Smooth muscle cell of the pulmonary artery (primary cell): ENCODE measurements around the gene ANAPC16. TPM values are rescaled to one million over a fixed set of nuclear protein-coding genes. Genes with fewer than 3 reads are reported as not detected.

Experiments
- total RNA-seq: library from RNA; depleted of rRNA; stranded (reverse); fragments of >200 nt; gene quantifications from 2 replicates; pipeline ENCODE4 v1.2.3, GENCODE V29; 2014

The ANAPC16 gene
- 50.8 and 53.4 TPM in 2 replicates for total RNA-seq

DNA sequence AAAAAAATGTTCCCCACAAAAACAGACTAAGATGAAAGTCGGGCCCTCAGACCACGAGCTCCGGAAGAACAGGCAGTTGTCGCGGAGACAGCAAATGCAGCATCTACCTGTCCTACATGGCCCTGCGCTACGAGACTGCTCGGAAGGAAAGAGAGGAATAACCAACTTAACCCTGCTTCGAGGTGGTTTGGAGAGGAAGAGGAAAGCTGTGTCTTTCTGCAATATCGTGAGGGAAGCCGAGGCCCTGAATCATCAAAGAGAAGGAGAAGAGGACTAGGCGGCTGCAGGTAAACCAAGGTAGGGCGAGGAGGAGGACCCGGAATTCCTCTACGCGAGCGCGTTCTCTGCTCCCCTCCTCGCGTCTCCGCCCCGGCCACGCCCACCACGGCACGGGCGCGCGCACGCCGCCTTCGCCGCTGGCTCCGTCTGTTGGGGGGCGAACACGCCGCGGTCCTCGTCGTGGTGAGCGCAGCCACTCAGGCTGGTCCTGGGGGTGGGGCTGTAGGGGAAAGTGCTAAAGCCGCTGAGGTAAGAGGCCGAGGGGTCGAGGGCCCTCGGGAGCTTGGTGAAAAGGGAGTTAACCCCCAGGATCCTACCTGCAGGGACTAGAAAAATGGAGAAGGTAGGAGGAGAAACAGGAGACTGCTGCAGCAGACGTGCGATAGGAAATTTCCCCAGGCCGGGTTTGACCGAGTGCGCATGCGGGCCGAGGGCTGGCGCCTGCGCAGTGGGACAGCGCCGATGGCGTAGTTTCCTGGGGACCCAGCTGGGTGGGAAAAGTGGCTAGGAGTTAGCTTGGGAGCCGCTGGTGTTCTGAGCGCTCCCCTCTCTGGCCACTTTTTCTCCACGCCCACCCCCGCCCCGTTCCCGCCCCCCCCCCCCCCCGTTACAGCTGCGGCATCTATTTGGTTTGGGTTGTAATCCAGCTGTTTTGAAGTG lies at the start of gene ANAPC16, which contains the start of gene ASCC1:
Gene ANAPC16, plus strand, starts transcription at position 402 of the 939 bp plus-strand sequence. CDS start 7,903 bp downstream, outside the sequence.
Gene ASCC1, minus strand, starts transcription at position 666 of the 939 bp plus-strand sequence. CDS start 2,978 bp downstream, outside the sequence.

DNA sequence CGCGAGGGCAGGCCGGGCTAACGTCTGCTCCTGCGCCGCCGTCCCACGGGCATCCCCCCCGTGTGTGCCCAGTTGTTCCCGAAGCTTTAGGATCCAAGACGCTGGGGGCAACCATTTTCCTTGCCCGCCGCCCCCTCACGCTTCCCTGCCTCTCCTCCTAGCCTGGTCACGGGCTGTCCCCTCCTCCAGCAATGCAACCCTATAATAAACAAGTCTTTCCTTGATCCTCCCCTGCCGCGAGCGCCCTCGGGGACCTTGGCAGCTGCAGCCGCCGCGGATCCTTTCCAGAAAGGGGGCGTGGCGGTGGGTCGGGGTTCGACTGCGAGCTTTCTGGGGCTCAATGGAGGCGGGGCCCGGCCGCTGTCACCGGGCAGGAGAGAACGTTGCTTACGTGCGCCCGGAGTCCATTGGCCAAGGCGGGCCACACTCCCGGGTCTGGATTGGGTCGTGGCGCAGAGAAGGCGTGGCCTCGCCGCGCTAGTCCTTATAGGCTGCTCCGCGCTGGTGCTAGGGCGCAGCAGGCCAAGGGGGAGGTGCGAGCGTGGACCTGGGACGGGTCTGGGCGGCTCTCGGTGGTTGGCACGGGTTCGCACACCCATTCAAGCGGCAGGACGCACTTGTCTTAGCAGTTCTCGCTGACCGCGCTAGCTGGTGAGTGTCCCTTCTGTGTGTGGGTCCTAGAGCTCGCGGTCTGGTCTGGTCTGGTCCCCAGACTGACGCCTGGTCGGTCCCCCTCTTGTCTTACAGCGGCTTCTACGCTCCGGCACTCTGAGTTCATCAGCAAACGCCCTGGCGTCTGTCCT lies 57.8 kb downstream of the ANAPC16 start, which contains the start of gene DDIT4:
Gene DDIT4, plus strand, starts transcription at position 515 of the 803 bp plus-strand sequence. CDS start 293 bp downstream, outside the sequence.

Other genes with a start within 250 kb of the ANAPC16 start
- gene SPOCK2, start 127.5 kb upstream of the ANAPC16 start, total RNA-seq: 0.26 and 0.69 TPM in 2 replicates
- gene ASCC1, start 264 bp downstream of the ANAPC16 start, total RNA-seq: 27.3 and 29.1 TPM in 2 replicates
- gene DDIT4, start 57.9 kb downstream of the ANAPC16 start, total RNA-seq: 432 and 503 TPM in 2 replicates
- 36.7 and 42.7 TPM in 2 replicates for gene DNAJB12, start 138.9 kb downstream of the ANAPC16 start, total RNA-seq